EL (cell line): ENCODE measurements around the gene RAP2C.
"Not testable (repeated sequence)": the region's sequence is repeated elsewhere in the genome, so short reads cannot be mapped to it uniquely, and the experiment has no call there.

ENCODE experiments used
- DNase-seq: peaks from one replicate; pipeline ENCODE4 v3.0.0-alpha.2; 2016

The RAP2C gene

DNA sequence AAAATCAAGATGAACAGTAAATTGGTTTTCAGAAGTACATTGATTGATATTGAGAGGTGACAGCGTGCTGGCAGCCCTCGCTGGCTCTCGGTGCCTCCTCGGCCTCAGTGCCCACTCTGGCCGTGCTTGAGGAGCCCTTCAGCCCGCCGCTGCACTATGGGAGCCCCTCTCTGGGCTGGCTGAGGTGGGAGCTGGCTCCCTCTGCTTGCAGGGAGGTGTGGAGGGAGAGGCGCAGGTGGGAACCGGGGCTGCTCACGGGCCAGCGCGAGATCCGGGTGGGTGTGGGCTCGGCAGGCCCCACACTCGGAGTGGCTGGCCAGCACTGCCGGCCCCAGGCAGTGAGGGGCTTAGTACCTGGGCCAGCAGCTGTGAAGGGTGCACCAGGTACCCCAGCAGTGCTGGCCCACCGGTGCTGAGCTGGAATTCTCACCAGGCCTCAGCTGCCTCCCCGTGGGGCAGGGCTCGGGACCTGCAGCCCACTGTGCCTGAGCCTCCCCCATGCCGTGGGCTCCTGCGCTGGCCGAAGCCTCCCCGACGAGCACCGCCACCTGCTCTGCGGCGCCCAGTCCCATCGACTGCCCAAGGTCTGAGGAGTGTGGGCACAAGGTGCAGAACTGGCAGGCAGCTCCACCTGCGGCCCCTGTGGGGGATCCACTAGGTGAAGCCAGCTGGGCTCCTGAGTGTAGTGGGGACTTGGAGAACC, 25.2 kb downstream of the RAP2C start:
- DNase-seq: no peak

DNA sequence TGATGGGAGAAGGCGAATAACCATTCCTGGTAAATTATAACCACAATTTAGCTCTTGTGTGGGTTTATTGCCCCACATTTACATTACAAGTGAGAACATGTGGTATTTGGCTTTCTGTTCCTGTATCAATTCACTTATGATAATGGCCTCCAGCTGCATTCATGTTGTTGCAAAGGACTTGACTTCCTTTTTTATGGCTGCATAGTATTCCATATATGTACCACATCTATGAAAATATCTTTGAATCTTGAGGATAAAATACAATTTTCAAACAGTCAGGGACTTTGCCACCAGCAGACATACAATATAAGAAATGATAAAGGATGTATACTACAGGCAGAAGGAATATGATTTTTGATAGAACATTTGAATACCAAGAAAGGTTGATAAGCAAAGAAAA, 27.3 kb downstream of the RAP2C start:
- DNase-seq: no peak

DNA sequence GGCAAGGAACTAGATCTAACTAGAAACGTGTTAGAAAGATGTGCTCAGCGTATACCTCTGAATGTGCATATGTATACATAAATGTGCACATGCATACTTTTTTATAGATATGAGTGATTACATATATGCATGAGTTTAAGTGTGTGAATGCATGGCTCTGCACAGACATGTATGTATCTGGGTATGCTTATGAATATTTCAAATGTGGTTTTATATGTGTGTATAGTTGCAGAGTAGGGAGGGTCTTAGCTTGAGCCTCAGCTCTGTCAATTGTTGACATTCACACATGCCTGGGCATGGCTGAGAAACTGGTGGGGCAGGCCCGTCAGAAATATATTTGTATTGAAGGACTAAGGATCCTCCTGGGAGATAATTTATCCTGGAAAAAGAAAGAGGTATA, 31.1 kb downstream of the RAP2C start:
- no peak for DNase-seq

DNA sequence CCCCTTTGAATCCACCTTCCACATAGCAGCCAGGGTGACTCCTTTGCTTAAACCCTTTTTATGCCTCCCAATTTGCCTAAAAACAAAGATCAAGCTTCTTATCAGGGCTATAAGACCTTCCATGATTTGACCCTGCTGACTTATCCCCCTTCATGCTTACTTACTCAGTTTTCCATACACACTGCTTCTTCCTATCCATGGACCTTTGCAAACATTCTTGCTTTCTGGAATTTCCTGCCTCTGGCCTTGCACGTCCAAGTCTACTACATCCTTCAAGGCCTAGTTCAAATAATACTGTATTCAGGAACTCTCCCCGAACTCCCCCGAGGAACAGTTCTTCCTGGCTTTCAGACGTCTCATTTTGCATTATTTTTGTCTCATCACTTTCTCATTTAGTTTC, 31.8 kb downstream of the RAP2C start:
- DNase-seq: no peak

DNA sequence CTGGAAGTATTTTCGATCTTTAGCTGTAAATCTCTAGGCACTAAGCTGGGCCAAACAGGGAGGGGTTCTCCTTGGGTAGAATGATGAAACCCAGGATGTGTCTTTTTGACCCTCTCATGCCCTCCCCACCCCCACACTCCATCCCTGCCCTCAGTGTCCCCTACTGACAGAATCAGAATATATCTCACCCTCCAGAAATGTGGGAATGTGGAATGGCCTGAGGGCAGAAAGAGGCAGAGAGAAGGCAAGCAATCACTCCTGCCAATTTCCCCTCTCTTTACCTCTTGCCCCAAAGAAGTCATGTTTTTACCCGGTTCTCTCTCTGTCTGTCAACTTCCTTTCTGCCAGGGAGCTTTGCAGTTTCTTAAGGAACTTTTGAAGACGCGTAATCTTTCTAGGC, 34.4 kb downstream of the RAP2C start:
- peak; percentile 51 for DNase-seq

DNA sequence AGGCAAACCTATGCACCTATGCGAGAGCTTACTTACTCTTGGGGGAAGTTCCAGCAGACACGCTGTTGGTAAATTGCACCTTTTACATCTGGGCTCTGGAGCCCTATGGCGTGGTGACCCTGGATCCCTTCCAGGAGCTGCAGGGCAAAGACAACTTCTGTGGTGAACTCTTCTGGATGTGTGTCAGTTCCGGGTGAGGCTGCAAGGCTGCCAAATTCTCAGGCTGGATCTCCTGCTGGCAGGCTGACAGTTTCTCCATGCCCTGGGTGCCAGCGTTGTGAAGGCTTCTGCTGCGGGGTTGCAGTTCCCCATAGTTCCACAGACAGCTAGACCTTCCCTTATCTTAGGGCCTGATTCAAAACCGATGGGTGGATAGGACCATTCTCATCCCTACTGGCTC, 37.9 kb downstream of the RAP2C start:
- peak; percentile 1 for DNase-seq

DNA sequence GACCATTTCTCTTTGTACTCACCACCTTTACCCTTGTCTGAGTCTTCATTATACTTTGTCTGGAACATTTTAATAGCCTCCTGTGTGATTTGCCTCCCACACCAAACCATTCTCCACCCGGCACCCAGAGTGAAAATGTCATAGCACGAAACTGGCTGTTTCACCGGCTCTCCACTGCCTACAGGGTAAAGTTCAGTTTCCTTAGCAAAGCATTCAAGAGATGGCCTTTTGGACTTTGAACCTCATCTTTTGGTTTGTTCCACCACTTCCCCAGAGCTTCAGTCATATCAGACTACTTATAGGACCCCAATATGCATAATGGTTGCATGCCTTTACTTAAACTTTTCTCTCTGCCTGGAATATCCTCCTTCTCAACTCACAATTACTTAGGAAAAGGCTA, 38.3 kb downstream of the RAP2C start:
- DNase-seq: no peak

DNA sequence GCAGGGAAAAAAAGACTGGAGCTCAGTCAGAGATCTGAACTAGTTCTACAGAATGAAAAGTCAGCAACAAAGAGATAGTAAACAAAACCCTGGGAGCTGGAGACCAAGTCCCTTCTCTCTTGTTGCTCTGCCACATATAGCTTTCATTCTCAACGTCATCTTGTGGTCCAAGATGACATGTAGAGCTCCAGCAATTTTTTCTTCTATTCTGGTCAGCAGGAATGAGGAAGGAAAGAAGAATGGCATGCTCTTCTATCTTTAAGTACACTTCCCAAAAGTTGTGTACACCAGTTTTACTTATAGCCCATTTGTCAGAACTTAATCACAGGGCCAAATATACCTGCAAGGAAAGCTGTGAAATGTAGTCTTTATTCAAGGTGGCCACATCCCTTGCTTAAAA, 45.6 kb downstream of the RAP2C start:
- no peak for DNase-seq

DNA sequence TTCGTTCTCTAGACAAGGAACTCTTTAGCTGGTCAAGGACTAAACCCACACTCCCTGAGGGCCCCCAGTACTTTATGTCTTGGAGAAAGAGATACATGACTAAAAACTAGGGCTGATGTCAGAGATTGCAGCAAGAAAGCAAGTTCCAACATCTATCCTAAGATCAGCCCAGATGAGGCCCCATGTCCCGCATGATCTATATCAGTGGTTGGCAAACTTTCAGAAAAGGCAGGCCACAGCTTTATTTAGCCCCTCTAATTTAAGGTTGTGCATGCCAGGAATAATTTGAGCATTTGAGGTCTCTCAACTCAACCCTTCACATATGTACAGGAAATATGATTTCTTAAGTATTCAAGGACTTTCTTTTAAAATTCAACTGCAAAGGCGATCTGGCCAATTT, 47.4 kb downstream of the RAP2C start:
- DNase-seq: no peak

DNA sequence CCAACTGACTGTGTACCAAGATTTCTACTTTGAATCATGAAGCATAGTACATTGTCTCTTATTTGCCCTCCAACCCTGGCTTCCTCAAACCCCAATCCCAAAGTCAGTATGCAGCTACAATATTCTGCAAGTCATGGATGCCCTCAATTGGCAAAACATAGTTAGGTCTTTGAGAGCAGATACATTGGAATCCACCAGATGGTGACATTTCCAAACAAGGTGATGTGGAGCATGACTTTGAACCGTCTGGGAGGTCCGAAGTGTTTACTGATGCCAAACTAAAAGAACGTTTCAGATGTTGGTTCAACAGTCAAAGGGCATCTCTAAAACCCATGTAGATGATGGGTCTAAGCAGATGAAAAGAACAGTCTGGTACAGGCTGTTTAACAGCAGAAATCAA, 47.8 kb downstream of the RAP2C start:
- DNase-seq: peak; percentile 0

DNA sequence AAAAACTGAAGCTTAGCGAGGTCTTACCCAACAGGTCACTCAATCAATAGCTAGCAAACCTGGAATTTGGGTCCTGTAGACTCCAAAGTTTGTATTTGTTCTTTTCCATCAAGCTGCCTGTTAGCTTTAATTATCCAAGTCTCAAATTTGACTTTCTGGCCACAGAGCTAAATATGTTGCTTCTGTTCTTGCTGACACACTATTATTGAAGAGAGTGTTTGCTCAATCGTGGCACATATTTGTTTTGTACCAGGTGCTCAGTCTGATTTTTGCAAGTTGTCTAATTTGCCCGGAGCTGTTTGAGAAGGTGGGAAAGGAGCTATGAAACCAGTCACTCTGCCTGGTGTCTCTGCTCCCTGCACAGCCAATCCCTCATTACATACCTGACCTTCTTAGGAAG, 49.7 kb downstream of the RAP2C start:
- DNase-seq: no peak

DNA sequence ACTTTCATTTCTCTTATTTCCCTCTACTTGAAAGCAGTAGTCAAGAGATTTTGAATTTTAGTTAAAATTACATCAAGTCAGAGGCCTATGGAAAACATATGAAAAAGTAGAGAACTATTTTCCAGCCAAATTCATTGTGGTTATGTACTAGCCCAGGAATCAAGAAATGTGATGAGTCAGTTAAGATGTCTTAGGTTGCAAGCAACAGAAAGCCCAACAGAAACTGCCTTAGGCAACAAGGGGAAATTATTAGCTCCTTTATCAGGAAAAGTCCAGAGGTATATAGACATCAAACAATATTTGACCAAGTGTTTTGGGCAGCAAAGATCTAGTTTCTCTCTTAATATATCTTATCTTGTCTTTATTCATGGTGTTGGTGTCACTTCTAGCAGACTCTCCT, 53.6 kb downstream of the RAP2C start:
- peak; percentile 4 for DNase-seq

DNA sequence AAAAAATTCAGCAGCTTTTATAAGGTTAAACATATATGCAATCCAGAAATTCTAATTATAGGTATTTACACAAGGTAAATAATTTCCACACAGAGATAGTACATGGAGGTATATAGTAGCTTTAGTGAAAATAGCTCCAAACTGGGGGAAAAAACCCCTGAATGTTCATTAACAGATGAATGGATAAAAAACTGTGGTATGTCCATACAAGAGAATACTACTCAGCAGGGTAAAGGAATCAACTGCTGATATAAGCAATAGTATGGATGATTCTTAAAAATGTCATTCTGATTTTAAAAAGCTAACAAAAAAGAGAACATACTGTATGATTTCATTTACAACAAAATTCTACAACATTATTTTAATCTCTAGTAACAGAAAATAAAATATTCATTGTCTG, 54.2 kb downstream of the RAP2C start:
- DNase-seq: no peak

DNA sequence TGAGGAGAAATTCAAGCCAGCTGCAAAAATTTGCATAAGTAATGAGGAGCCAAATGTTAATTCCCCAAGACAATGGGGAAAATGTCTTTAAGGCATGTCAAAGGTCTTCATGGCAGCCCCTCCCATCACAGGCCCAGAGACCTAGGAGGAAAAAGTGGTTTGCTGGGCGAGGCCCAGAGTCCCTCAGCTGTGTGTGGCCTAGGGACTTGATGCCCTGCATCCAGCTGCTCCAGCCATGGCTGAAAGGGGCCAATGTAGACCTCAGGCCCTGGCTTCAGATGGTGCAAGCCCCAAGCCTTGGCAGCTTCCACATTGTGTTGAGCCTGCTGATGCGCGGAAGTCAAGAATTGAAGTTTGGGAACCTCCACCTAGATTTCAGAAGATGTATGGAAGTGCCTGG, 56.2 kb downstream of the RAP2C start:
- not testable (repeated sequence) for DNase-seq

DNA sequence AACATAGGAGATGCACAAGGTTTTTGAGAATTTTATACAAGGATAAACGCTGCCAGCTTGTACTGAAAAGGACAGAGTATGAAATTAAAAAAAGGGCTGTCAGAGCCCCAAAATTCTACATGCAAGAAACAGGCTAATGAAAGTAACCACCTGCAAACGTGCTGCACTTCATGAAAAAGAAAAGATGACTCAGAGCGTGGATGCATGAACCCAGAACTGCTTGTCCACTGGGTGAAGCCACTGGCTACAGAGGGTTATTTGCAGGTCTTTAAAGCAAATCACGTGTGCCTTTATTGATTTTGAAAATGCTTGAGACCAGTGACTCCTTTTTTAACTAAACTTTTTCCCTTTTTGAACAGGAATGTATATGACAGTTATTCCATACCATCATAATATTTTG, 66.1 kb downstream of the RAP2C start:
- DNase-seq: no peak
